Upper lobe of left lung (tissue), 6 donors: Measurements from ENCODE around the gene RNF26. TPM values are rescaled to one million over a fixed set of nuclear protein-coding genes. Genes with fewer than 3 reads are reported as not detected.
A peak's percentile ranks its signal among the peaks of the same experiment; 100 is the strongest.

ENCODE experiments used
- ATAC-seq, 2 donors: fragments of 200-7000 bp; cut with Tn5 transposase; one replicate each; pipeline ENCODE4 v1.9.1; 2022; ENCODE audit warnings: mild to moderate bottlenecking in 2 of 2, moderate library complexity in 2 of 2; ENCODE audit not compliant: low FRiP score in 2 of 2
- DNase-seq, 2 donors: peaks; one replicate each; pipeline ENCODE4 v3.0.0-alpha.2; 2019 to 2020
- H3K27ac ChIP-seq, 4 donors: fragments of 200-600 bp; sonication (generic); one replicate each; pipeline ENCODE4 v1.5.1; 2016 to 2019
- H3K27me3 ChIP-seq, 4 donors: fragments of 200-600 bp; sonication (generic); one replicate each; pipeline ENCODE4 v1.5.1; 2017 to 2019
- H3K36me3 ChIP-seq, 4 donors: fragments of 200-600 bp; sonication (generic); one replicate each; pipeline ENCODE4 v1.5.1; 2016 to 2019
- H3K4me1 ChIP-seq, 4 donors: fragments of 200-600 bp; sonication (generic); one replicate each; pipeline ENCODE4 v1.5.1; 2018 to 2019
- H3K4me3 ChIP-seq, 4 donors: fragments of 200-600 bp; sonication (generic); one replicate each; pipeline ENCODE4 v1.5.1; 2017 to 2019; ENCODE audit warnings: mild to moderate bottlenecking in 2 of 4, moderate library complexity in 1 of 4
- H3K9me3 ChIP-seq, 4 donors: fragments of 200-600 bp; sonication (generic); one replicate each; pipeline ENCODE4 v1.5.1; 2018 to 2019
- EP300 ChIP-seq, 4 donors: sonication (generic); formaldehyde crosslinking; IDR thresholded peaks; one replicate each; pipeline ENCODE4 v1.5.1; 2017; ENCODE audit warnings: antibody characterized with exemption in 4 of 4, control low read depth in 2 of 4
- POLR2A ChIP-seq, 4 donors: fragments of 450-650 bp; IDR thresholded peaks; one replicate each; pipeline ENCODE4 v1.5.1; 2016 to 2017; ENCODE audit warnings: antibody characterized with exemption in 4 of 4, mild to moderate bottlenecking in 2 of 4
- POLR2AphosphoS5 ChIP-seq, 2 donors: sonication (generic); formaldehyde crosslinking; IDR thresholded peaks; one replicate each; pipeline ENCODE4 v1.5.1; 2017; ENCODE audit warnings: antibody characterized with exemption in 2 of 2
- WGBS, 2 donors: methylation state at CpG; one replicate each; pipeline ENCODE4 v1.1.5; 2017 to 2018; 5-methylcytosine and 5-hydroxymethylcytosine counted together
- total RNA-seq, 6 donors: library from RNA; depleted of rRNA in 4 of 6; stranded (reverse); fragments of >200 nt in 4 of 6; gene quantifications; one replicate each; pipeline versions ENCODE4 v1.1.0 to v1.2.1, GENCODE V29; 2016 to 2021
- TF ChIP-seq, protein P1 (sequence below), 6 experiments: fragments of 450-650 bp in 4 of 6; fragments of 200-600 bp in 2 of 6; sonication (generic) in 2 of 6; IDR thresholded peaks; one replicate each; pipeline ENCODE4 v1.5.1; 2016 to 2019; ENCODE audit warnings: antibody characterized with exemption in 6 of 6
- donor health status: DM: no; HTN: no; CAD: no; lungs with moderate emphysema.
- donor health status: DM: no; HTN: yes; CAD: no; lungs with severe emphysema.

RNF26 gene
- total RNA-seq, 6 donors from 2014 or later = 5.2 to 25.5 (median 14.8) TPM

GRCh38 chr11:119373921-119374631 lies 39.7 kb downstream of the RNF26 start:
- no peak overlapping the region for H3K4me3 ChIP-seq
- H3K27me3 ChIP-seq = no peaks in the 10 kb centered on the region
- no peak for TF ChIP-seq EP300 (IDR thresholded peaks at IDR 0.05)
- TF ChIP-seq, protein P1, sequence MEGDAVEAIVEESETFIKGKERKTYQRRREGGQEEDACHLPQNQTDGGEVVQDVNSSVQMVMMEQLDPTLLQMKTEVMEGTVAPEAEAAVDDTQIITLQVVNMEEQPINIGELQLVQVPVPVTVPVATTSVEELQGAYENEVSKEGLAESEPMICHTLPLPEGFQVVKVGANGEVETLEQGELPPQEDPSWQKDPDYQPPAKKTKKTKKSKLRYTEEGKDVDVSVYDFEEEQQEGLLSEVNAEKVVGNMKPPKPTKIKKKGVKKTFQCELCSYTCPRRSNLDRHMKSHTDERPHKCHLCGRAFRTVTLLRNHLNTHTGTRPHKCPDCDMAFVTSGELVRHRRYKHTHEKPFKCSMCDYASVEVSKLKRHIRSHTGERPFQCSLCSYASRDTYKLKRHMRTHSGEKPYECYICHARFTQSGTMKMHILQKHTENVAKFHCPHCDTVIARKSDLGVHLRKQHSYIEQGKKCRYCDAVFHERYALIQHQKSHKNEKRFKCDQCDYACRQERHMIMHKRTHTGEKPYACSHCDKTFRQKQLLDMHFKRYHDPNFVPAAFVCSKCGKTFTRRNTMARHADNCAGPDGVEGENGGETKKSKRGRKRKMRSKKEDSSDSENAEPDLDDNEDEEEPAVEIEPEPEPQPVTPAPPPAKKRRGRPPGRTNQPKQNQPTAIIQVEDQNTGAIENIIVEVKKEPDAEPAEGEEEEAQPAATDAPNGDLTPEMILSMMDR (IDR thresholded peaks at IDR 0.05) = peak; percentile 66 to 87 (median 82)
- no peaks in the 10 kb centered on the region for H3K9me3 ChIP-seq
- H3K4me1 ChIP-seq = peaks cover 23 to 36% (median 32%) of the 10 kb centered on the region in 4 donors
- DNase-seq (peak in 1 of 2 donors; percentile 67), ATAC-seq (peak; percentile 59 to 74)
- no peaks in the 10 kb centered on the region for H3K36me3 ChIP-seq
- no peak overlapping the region for H3K27ac ChIP-seq
- 44 to 89% methylated on average over 3 to 5 of the region's 5 CpGs for WGBS, 2 donors

DNA sequence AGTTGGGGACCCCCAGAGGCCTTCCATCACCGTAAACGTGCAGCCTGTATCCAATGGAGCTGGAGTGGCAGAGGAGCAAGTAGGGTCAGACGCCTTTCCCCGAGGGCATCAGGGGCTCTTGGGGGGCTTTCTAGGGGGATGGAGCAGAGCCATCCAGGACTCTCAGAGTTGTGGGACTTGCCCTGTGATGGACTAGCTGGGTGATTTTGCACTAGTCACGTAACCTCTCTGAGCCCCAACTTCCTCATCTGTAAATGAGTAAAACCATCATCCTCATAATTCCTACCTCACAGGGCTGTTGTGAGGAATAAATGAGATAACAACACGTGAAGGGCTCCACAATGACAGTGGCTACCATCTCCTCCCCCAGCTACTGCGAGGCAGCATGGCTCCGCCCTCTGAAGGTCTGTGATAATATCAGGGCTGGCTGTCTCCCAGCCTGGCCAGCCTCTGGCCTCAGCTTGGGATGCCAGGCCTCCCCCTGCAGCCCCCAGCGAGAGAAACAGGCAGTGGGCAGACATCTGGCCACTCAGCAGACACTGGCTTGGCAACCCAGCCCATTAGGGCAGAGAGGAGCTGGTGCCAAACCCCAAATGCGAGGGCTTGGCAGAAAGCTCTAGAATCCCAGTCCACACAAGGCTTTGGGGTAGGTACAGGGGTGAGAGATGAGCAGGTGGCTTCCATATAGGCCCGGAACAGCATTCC lies 40.5 kb downstream of the RNF26 start:
- Histone ChIP-seq H3K27ac (peak overlapping the region in 3 of 4 donors; percentile 33 to 45 (median 42)), H3K36me3 (no peaks in the 10 kb centered on the region), H3K4me3 (no peak overlapping the region), H3K9me3 (no peaks in the 10 kb centered on the region), H3K4me1 (peaks cover 21 to 33% (median 26%) of the 10 kb centered on the region in 4 donors), H3K27me3 (no peaks in the 10 kb centered on the region)
- peak in 1 of 2 donors; percentile 9 for DNase-seq
- no peak for ATAC-seq
- TF ChIP-seq POLR2A (IDR thresholded peaks at IDR 0.05) = no peak
- TF ChIP-seq EP300 (IDR thresholded peaks at IDR 0.05) = no peak
- TF ChIP-seq POLR2AphosphoS5 (IDR thresholded peaks at IDR 0.05) = no peak
- TF ChIP-seq, protein P1 (IDR thresholded peaks at IDR 0.05) = no peak
- WGBS, 2 donors = 50 to 55% methylated on average over 7 to 11 of the region's 11 CpGs

- ATAC-seq = peak; percentile 1 to 67
- no peaks in the 10 kb centered on the region for H3K27me3 ChIP-seq
- 55 to 67% methylated on average over 5 to 14 of the region's 14 CpGs for WGBS, 2 donors
- peak overlapping the region in 3 of 4 donors; percentile 42 to 63 (median 45) for H3K27ac ChIP-seq
- no peak overlapping the region for H3K4me3 ChIP-seq
- no peaks in the 10 kb centered on the region for H3K36me3 ChIP-seq
- TF ChIP-seq POLR2AphosphoS5 (IDR thresholded peaks at IDR 0.05) (peak in 1 of 2 donors; percentile 30), POLR2A (IDR thresholded peaks at IDR 0.05) (no peak)
- DNase-seq = peak in 1 of 2 donors; percentile 24
- peaks cover 16 to 25% (median 21%) of the 10 kb centered on the region in 4 donors for H3K4me1 ChIP-seq
- H3K9me3 ChIP-seq = no peaks in the 10 kb centered on the region
Observed at GRCh38 chr11:119375337-119376196, 41.2 kb downstream of the RNF26 start.

GRCh38 chr11:119376197-119376847 lies 42.0 kb downstream of the RNF26 start:
- Histone ChIP-seq H3K27me3 (no peaks in the 10 kb centered on the region), H3K27ac (peak overlapping the region in 2 of 4 donors; percentile 45 to 63), H3K4me1 (peaks cover 18 to 28% (median 22%) of the 10 kb centered on the region in 4 donors), H3K36me3 (no peaks in the 10 kb centered on the region), H3K9me3 (no peaks in the 10 kb centered on the region), H3K4me3 (no peak overlapping the region)
- peak; percentile 40 to 79 for DNase-seq
- 70 to 93% methylated on average over 4 to 11 of the region's 11 CpGs for WGBS, 2 donors
- peak; percentile 2 to 29 for ATAC-seq
- TF ChIP-seq POLR2A (IDR thresholded peaks at IDR 0.05) (peak in 1 of 4 donors; percentile 10), EP300 (IDR thresholded peaks at IDR 0.05) (no peak), POLR2AphosphoS5 (IDR thresholded peaks at IDR 0.05) (no peak)
- TF ChIP-seq, protein P1 (IDR thresholded peaks at IDR 0.05) = no peak
